Kidney capillary endothelial cell (primary cell): ENCODE data around the gene LTBR.

ENCODE experiments used
- DNase-seq: peaks from one replicate; pipeline ENCODE4 v3.0.0-alpha.2; 2018; ENCODE audit warnings: low spot score

The LTBR gene

DNA sequence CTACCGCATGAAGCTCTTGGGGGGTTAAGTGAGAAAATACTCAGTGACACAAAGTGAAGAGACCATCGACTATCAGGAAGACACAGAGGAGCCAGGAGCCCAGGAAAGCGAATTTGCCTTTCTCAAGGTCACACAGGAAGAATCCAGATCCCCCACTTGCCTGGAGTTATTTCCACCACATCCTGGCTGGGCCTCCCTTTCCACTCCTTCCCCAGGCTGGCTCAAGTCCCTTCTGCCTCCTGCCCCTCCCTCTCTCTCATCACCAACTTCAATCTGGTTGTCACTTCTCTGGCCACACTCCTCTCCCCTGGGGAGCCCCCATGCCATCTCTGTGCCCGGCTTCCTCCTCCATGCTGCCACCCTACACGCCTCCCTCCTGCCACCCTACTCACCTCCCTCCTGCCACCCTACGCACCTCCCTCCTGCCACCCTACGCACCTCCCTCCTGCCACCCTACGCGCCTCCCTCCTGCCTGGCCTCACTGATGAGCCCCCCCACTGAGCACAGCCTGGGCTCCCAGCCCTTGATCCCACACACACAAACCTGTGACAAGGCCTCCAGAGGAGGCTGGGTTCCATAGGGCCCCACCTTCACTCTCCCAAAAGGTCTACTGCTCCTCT, 14.9 kb upstream of the LTBR start:
- DNase-seq = no peak

- DNase-seq = no peak
Observed at GRCh38 chr12:6369916-6370575, 13.9 kb upstream of the LTBR start.

DNA sequence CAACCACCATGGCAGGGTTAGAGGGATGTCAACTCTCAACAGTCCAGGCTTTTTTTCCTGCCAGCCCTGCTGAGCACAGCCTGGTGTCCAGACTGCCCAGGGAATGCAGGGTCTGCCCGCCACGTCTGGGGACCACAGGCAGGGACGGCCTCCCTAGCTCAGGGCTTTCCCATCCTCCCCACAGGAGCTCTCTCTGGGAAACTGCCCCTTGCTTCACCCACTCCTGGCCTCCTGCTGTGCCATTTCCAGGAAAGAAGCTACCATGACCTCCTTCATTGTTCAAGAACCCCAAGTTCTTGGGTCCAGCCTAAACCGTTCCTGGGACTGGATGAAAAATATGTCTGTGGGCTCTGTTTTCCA, 13.4 kb upstream of the LTBR start:
- no peak for DNase-seq

- DNase-seq = no peak
Observed at GRCh38 chr12:6370994-6371754, 12.8 kb upstream of the LTBR start.

- DNase-seq = peak; percentile 52
Observed at GRCh38 chr12:6372403-6373003, 11.5 kb upstream of the LTBR start.

- no peak for DNase-seq
Observed at GRCh38 chr12:6373022-6373787, 10.8 kb upstream of the LTBR start.

DNA sequence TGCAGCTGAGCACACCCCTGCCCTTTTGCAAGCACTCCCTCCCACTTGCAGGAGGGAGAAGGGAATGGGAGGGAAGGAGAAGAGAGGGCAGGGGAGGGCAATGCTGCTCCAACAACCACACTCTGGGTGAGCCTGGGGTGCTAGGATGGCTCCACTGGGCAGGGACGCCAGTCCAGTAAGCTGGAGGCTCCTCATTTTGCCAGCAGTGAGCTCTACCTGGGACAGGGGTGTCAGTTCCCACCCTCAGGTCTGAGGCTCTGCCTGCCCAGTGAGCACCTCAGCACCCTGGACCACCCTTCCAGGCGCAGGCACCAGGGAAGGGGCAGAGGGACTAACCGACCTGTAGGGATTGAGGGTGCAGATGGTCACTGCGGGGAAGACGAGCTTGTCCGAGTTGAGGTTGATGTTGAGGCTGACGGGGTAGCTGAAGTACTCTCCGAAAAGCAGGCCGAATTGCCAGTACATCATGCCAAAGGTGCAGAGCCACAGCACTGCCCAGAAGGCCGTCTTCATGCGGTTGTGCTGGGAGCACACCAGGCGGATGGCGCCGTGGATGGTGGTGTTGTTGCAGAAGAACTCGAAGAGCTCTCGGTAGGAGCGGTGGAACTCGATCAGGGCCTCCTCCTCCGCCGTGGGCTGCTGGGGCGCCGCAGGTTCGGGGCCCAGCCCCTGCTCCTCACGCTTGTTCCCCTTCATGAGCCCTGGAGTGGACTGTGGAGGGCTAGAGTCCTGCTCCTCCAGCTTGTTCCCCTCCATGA, 9.8 kb upstream of the LTBR start:
- no peak for DNase-seq

DNA sequence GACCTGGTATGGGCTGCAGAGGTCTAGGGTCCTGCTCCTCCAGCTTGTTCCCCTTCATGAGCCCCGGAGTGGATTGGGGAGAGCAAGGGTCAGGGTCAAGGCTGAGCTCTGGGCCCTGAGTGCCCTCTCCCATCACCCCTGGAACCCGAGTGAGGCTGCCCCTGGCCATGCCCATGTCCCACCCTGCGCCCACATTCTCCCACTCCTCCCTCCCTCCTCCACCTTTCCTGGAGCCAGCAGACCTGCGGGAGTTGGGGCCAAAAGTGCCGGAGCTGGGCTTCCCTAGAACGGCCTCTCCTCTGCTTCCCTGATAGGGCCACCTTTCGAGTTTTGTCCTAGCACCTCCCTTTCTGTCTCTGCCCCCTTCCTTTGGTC, 9.2 kb upstream of the LTBR start:
- no peak for DNase-seq

DNA sequence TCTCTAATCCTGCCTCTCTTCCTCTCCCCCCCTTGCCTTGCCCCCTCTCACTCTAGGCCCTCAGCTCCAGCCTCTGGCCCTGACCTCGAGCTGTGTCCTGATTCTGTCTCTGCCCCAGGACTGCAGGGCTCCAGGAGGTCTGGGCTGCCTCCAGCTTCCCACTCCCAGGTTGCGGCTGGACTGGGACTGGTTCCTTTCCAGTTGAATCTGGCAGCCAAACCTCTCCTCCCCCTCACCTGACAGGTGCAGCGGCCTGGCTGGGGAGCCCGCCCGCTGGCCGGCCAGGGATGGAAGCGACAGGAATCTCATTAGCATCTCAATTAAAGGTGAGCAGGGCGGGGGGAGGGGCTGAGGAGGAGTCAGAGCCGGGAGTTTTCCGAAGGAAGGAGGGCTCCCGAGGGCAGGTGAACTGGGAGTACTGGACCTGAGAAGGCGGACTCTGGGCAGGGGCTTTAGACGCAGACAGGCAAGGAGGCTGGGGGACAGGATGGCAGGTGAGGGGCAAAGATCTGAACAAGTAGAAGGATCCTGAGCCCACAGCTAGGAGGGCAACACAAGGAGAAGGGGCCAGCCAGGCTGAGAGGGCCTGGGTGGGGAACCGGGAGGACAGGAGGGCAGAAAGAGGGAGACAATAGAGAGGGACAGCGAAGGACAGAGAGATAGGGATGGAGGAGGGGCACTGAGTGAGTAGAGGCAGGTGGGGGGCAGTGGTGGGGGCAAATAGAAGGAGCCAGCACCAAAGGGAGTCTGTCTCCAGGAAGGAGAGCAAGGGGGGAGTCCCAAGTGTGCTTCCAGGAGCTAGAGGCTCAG, 8.5 kb upstream of the LTBR start, which contains the start of gene SCNN1A:
SCNN1A (minus strand) TSS at position 295 of the 810 bp plus-strand sequence. CDS start 780 bp downstream, outside the sequence.
- DNase-seq = no peak

GRCh38 chr12:6376079-6376869, 7.7 kb upstream of the LTBR start:
- peak; percentile 41 for DNase-seq

DNA sequence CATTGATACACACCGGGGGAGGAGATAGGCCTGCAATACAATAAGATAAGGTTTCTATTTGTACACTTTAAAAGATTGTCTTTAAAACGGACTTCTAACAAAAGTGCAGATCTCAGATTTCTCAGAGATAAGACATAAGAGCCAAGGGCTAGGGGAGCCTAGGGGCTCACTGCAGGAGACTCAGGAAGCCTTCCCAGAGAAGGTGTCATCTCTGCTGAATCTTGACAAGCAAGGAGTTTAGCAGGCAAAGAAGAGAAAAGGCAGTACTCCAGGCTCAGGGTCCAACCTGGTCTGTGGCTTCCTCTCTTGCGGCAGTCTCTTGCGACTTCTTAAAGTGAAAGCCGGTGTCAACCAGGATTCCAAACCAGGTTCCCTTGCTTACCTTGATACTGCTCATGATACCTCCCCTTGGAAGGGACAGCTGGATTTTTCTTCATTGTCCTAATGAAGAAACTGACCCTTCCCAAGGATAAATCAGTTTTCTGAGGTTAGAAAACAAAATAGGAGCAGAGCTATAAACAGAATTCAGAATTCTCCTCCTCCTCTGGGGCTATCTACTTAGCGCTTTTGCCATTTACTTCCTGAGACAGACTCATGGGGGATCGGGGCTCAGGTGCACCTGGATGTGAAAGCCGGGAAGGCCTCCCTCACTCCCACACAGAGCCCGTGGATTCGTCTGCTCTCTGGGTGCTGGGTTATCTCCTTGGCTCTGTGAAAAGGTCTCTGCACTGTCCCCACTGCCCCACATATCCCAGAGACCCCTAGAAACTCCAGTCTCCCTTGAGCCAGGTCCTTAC, 6.9 kb upstream of the LTBR start:
- DNase-seq = no peak

- no peak for DNase-seq
Observed at GRCh38 chr12:6377667-6377994, 6.3 kb upstream of the LTBR start.

GRCh38 chr12:6378709-6379472, 5.1 kb upstream of the LTBR start:
- DNase-seq = no peak

DNA sequence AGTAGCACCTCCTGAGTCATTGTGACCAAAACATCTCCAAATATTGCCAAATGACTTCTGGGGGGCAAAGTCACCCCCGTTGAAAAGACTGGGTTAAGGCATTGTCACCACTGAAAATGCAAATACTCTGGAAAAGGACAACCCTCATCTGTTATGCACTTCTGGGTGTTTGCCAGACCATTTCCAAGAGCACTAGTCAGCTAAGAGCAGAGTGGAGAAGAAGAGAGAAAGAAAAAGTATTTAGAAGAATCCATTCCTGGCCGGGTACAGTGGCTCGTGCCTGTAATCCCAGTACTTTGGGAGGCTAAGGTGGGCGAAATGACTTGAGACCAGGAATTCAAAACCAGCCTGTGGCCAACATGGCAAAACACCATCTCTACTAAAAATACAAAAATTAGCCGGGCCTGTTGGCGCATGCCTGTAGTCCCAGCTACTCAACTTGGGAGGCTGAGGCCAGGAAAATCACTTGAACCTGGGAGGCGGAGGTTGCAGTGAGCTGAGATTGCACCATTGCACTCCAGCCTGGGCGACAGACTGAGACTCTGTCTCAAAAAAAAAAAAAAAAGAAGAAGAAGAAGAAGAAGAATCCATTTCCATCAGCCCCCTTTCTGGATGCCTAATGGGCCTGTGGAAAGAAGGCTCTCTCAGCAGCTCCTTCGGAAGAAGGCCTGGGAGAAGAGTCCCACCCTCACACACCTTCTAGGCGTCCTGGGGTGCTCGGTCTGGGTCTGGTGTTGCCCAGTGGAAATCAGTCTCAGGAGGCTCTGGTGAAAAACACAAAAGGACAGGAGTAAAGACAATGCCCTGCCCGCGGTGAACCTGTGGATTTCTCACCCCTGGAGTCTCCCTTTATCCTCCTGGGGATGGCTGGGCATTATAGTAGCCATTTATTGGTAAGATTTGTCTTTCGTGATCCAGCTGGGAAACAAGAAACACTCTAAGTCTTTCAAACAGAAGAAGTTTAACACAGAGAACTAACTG, 3.5 kb upstream of the LTBR start:
- no peak for DNase-seq

DNA sequence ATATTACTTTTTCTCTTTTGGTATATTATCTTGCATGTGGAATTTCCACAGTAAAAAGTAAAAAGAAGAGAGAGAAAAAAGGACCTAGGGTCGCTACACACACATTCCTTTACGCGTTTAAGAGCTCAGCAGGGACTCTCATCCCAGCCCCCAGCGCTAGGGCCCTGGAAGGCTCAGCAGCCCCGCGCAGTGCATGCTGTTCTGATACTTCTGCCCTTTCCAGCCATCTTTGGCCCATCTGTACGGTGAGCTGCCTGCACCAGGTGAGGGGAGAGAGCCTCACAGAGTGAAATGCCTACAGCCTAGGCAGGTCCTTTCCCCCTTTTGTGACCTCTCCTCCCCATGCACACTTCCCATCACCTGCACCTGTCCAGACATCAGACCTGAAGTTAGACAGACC, 1.6 kb upstream of the LTBR start:
- DNase-seq = no peak

DNA sequence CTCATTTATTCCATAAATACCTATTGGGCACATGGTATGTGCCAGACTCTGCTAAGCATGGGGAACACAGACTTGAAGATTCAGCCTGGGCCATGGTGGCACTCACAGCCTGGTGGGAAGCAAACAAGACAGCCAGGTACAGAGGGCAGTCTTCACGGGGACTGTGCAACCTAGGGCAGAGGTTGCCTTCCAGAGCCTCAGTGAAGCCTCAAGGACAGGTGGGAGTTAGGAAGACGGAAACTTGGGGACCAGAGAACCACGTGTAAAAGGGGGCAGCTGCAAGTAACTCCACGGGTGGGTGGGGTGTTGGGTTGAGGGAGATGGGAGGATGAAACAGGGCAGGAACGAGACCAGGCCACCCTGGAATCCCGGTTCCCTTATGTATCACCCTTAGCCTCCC, 980 bp upstream of the LTBR start:
- DNase-seq = no peak
